ENCODE data around the gene RAET1G. TPM values are rescaled to one million over a fixed set of nuclear protein-coding genes. Genes with fewer than 3 reads are reported as not detected.

Gene RAET1G
- total RNA-seq, 4 donors from 2014 or later = 1.5 TPM; not detected in 3

DNA sequence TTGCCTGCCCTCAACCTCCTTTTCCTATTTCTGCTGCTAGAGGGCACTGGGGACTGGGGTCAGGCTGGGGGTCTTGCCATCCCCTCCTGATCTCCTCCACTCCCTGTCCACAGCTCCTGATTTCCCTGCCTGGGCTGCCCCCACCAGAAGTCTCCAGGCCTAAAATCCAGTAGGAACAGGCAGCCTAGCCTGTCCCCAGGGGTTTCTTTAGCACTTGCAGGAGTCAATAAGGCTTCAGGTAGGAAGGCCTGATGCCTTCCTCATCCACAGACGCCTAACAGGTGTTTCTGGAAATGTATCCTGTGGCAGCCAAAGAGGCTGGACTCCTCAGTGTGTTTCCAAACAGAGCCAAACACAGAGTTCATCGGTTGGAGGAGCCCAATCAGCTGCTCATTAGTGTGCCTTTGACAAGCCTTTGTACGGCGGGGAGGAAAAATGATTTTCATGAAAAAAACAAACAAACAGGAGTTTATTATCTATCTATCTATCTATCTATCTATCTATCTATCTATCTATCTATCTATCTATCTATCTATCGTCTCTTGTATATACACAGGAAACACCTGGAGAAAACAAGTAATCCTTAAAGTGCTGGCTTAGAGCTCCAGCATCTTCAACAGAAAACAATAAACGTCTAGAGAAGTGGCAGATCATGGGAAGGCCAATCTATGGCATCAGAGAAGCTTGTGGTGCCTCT, 21.3 kb downstream of the RAET1G start:
- 87 to 91% methylated on average over 6 of the region's 6 CpGs for WGBS, 2 donors
- no peak overlapping the region for H3K27ac ChIP-seq
- H3K9me3 ChIP-seq = no peaks in the 10 kb centered on the region
- TF ChIP-seq POLR2A (IDR thresholded peaks at IDR 0.05) (no peak), EP300 (IDR thresholded peaks at IDR 0.05) (no peak), CTCF (IDR thresholded peaks at IDR 0.05) (no peak)
- H3K4me3 ChIP-seq = no peak overlapping the region
- no peaks in the 10 kb centered on the region for H3K36me3 ChIP-seq
- no peaks in the 10 kb centered on the region for H3K27me3 ChIP-seq
- no peak for DNase-seq (ENCODE audit: low spot score in 2 of 2)
- H3K4me1 ChIP-seq = peaks cover 0 to 16% (median 5%) of the 10 kb centered on the region in 4 donors

- 95 to 97% methylated on average over 11 of the region's 11 CpGs for WGBS, 2 donors
- Histone ChIP-seq H3K27me3 (no peaks in the 10 kb centered on the region), H3K27ac (no peak overlapping the region), H3K4me1 (peaks cover 0 to 24% (median 12%) of the 10 kb centered on the region in 4 donors), H3K36me3 (no peaks in the 10 kb centered on the region), H3K9me3 (no peaks in the 10 kb centered on the region), H3K4me3 (no peak overlapping the region)
- no peak for DNase-seq (ENCODE audit: low spot score in 2 of 2)
- no peak for TF ChIP-seq POLR2A (IDR thresholded peaks at IDR 0.05)
- TF ChIP-seq EP300 (IDR thresholded peaks at IDR 0.05) = no peak
- TF ChIP-seq CTCF (IDR thresholded peaks at IDR 0.05) = no peak
Measured at GRCh38 chr6:149900620-149901443, 22.1 kb downstream of the RAET1G start.

GRCh38 chr6:149899926-149900619, 22.8 kb downstream of the RAET1G start:
- 86 to 94% methylated on average over 7 of the region's 7 CpGs for WGBS, 2 donors
- no peak overlapping the region for H3K27ac ChIP-seq
- H3K4me1 ChIP-seq = peaks cover 0 to 32% (median 19%) of the 10 kb centered on the region in 4 donors
- no peak overlapping the region for H3K4me3 ChIP-seq
- H3K9me3 ChIP-seq = no peaks in the 10 kb centered on the region
- H3K36me3 ChIP-seq = no peaks in the 10 kb centered on the region
- TF ChIP-seq POLR2A (IDR thresholded peaks at IDR 0.05) (no peak), EP300 (IDR thresholded peaks at IDR 0.05) (no peak), CTCF (IDR thresholded peaks at IDR 0.05) (no peak)
- no peaks in the 10 kb centered on the region for H3K27me3 ChIP-seq
- DNase-seq (ENCODE audit: low spot score in 2 of 2) = no peak

DNA sequence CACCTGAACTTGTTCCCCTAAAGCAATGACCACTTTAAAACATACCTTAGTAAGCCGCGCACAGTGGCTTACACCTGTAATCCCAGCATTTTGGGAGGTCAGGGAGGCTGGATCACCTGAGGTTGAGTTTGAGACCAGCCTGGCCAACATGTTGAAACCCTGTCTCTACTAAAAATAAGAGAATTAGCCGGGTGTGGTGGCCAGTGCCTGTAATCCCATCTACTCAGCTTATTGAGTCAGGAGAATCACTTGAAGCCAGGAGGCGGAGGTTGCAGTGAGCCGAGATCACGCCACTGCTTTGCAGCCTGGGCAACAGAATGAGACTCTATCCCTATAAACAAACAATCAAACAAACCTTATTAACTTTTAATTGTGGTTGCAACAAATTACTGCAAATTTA, 23.4 kb downstream of the RAET1G start:
- H3K4me3 ChIP-seq = no peak overlapping the region
- no peaks in the 10 kb centered on the region for H3K27me3 ChIP-seq
- TF ChIP-seq CTCF (IDR thresholded peaks at IDR 0.05) (no peak), POLR2A (IDR thresholded peaks at IDR 0.05) (no peak), EP300 (IDR thresholded peaks at IDR 0.05) (no peak)
- WGBS, 2 donors = 82 to 86% methylated on average over 6 of the region's 6 CpGs
- no peak overlapping the region for H3K27ac ChIP-seq
- H3K4me1 ChIP-seq = peaks cover 0 to 37% (median 20%) of the 10 kb centered on the region in 4 donors
- H3K36me3 ChIP-seq = no peaks in the 10 kb centered on the region
- H3K9me3 ChIP-seq = no peaks in the 10 kb centered on the region
- DNase-seq (ENCODE audit: low spot score in 2 of 2) = no peak

Data from tibial nerve (tissue), 4 donors.